Nephron progenitor cell (in vitro differentiated cells): Measurements from ENCODE around the gene NANOG.
"Not testable (repeated sequence)": the region's sequence is repeated elsewhere in the genome, so short reads cannot be mapped to it uniquely, and the experiment has no call there.

Experiments used
- DNase-seq: peaks from one replicate; pipeline ENCODE4 v3.0.0; 2021
- H3K27ac Mint-ChIP-seq: 2 replicates; pipeline ENCODE4 v1.8.0; 2021; ENCODE audit warnings: mild to moderate bottlenecking, moderate library complexity, mixed read lengths
- H3K27me3 Mint-ChIP-seq: 2 replicates; pipeline ENCODE4 v1.8.0; 2021; ENCODE audit warnings: mild to moderate bottlenecking, low read depth, mixed read lengths; ENCODE audit not compliant: poor library complexity
- H3K36me3 Mint-ChIP-seq: 2 replicates; pipeline ENCODE4 v1.8.0; 2021; ENCODE audit warnings: low read depth, mixed read lengths
- H3K4me1 Mint-ChIP-seq: 2 replicates; pipeline ENCODE4 v1.8.0; 2021; ENCODE audit warnings: mixed read lengths
- H3K4me3 Mint-ChIP-seq: 2 replicates; pipeline ENCODE4 v1.8.0; 2021; ENCODE audit warnings: mild to moderate bottlenecking, moderate library complexity, mixed read lengths
- H3K9me3 Mint-ChIP-seq: 2 replicates; pipeline ENCODE4 v1.8.0; 2021; ENCODE audit warnings: mild to moderate bottlenecking, moderate library complexity, mixed read lengths
- TF ChIP-seq, protein P1 (sequence below): fragments of 200-600 bp; sonication (generic); IDR thresholded peaks from 2 replicates; pipeline ENCODE4 v1.5.0; 2021; ENCODE audit warnings: antibody characterized with exemption

The NANOG gene

DNA sequence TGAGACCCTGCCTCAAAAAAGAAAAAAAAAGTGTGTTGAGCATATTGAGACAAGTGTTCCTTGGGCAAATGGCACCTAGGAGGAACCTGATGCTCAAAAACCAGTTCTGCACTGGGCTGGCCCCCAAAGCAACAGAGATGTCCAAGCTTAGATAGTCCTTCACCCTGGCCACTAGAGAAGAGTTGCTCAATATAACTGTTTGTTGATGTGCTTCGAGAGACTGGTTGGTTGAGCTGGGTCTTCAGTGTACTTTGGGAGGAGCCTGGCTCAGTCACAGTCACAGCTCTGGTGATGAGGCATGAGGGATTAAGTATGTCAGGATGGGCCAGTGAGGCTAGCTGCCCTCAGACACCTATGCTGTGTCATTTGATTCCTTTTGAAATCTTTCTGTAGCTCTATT lies 45.5 kb downstream of the NANOG start:
- Mint-ChIP-seq H3K9me3 (no peaks in the 10 kb centered on the region), H3K36me3 (no peaks in the 10 kb centered on the region), H3K4me3 (no peak overlapping the region), H3K27ac (no peak overlapping the region), H3K4me1 (peaks cover 23% of the 10 kb centered on the region), H3K27me3 (no peaks in the 10 kb centered on the region)
- TF ChIP-seq, protein P1, sequence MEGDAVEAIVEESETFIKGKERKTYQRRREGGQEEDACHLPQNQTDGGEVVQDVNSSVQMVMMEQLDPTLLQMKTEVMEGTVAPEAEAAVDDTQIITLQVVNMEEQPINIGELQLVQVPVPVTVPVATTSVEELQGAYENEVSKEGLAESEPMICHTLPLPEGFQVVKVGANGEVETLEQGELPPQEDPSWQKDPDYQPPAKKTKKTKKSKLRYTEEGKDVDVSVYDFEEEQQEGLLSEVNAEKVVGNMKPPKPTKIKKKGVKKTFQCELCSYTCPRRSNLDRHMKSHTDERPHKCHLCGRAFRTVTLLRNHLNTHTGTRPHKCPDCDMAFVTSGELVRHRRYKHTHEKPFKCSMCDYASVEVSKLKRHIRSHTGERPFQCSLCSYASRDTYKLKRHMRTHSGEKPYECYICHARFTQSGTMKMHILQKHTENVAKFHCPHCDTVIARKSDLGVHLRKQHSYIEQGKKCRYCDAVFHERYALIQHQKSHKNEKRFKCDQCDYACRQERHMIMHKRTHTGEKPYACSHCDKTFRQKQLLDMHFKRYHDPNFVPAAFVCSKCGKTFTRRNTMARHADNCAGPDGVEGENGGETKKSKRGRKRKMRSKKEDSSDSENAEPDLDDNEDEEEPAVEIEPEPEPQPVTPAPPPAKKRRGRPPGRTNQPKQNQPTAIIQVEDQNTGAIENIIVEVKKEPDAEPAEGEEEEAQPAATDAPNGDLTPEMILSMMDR: no peak
- no peak for DNase-seq

DNA sequence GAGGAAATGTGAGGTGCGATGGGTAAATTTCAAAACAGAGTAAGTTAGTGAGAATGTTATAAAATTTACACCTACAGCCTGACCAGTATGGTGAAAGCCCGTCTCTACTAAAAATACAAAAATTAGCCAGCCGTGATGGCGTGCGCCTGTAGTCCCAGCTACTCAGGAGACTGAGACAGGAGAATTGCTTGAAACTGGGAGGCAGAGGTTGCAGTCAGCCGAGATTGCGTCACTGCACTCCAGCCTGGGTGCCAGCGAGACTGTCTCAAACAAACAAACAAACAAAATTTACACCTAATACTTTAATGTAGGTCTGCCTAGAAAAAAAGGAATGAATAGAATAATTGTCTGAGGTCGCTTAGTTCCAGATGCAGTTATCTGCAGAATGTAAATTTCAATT lies 45.9 kb downstream of the NANOG start:
- Mint-ChIP-seq H3K27ac (no peak overlapping the region), H3K27me3 (no peaks in the 10 kb centered on the region), H3K9me3 (no peaks in the 10 kb centered on the region), H3K36me3 (no peaks in the 10 kb centered on the region), H3K4me3 (no peak overlapping the region), H3K4me1 (peaks cover 23% of the 10 kb centered on the region)
- no peak for DNase-seq
- TF ChIP-seq, protein P1: no peak

DNA sequence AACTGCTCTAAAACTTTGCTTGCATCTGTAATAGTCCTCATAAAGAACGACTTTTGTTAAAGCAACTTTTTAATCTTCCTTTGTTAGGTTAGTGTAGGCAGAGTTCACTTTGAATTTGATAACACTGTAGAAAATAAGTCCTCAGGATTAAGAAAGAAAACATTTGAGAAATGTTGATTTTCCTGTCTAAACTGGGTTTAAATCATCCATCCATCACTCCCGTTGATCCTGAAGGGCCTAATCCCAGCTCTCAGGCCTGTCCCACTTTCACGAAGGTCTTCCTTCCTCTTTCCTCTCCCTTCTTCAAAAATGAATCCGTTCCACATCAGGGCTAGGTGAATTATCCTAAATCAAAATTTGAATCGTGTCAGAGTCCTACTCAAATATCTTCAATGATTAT lies 46.6 kb downstream of the NANOG start:
- no peak for DNase-seq
- Mint-ChIP-seq H3K4me1 (peaks cover 23% of the 10 kb centered on the region), H3K36me3 (no peaks in the 10 kb centered on the region), H3K9me3 (no peaks in the 10 kb centered on the region), H3K27ac (no peak overlapping the region), H3K27me3 (no peaks in the 10 kb centered on the region), H3K4me3 (no peak overlapping the region)
- TF ChIP-seq, protein P1: no peak

DNA sequence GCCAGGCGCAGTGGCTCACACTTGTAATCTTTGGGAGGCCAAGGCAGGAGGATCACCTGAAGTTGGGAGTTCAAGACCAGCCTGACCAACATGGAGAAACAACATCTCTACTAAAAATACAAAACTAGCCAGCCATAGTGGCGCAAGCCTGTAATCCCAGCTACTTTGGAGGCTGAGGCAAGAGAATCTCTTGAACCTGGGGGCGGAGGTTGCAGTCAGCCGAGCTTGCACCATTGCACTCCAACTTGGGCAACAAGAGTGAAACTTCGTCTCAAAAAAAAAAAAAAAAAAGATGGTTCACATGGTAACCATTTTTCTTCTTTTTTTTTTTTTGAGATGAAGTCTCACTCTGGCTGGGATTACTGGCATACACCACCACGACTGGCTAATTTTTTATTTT lies 48.2 kb downstream of the NANOG start:
- Mint-ChIP-seq H3K27ac (no peak overlapping the region), H3K36me3 (no peaks in the 10 kb centered on the region), H3K9me3 (no peaks in the 10 kb centered on the region), H3K4me3 (no peak overlapping the region), H3K4me1 (peaks cover 27% of the 10 kb centered on the region), H3K27me3 (no peaks in the 10 kb centered on the region)
- no peak for DNase-seq
- TF ChIP-seq, protein P1: no peak

DNA sequence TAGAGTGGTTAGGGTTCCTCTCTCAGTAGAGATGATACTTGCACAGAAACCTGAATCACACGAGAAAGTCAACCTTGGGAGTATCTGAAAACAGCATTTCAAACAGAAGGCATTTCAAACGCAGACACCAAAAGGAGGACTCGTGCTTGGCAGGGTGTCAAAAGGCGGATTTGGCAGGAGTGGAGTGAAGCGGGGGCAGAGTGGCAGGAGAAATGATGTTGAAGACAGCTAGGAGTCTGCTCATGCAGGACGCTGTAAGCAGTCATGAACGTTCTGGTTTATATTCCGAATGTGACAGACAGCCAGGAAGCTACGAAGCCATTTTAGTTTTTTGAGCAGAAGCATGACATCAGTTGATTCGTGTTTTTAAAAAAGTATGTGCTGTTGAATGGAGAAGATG lies 50.0 kb downstream of the NANOG start:
- not testable (repeated sequence) for H3K27ac Mint-ChIP-seq, H3K4me3 Mint-ChIP-seq, H3K9me3 Mint-ChIP-seq, DNase-seq, H3K36me3 Mint-ChIP-seq, H3K27me3 Mint-ChIP-seq
- peaks cover 31% of the 10 kb centered on the region for H3K4me1 Mint-ChIP-seq

DNA sequence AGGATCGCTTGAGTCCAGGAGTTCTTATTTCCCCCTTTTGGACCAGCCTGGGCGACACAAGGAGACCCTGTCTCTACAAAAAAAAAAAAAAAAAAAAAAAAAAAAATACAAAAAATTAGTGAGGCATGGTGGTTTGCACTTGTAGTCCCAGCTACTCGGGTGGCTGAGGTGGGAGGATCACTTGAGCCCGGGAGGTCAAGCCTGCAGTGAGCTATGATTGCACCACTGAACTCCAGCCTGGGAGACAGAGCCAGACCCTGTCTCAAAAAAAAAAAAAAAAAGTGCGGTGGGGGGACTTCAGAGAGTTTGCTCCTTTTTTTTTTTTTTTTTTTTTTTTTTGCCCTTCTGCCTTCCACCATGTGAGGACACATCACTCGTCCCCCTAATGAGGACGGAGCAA lies 50.6 kb downstream of the NANOG start:
- H3K4me3 Mint-ChIP-seq, H3K36me3 Mint-ChIP-seq, H3K27ac Mint-ChIP-seq, H3K27me3 Mint-ChIP-seq, DNase-seq, H3K9me3 Mint-ChIP-seq: not testable (repeated sequence)
- H3K4me1 Mint-ChIP-seq: peaks cover 31% of the 10 kb centered on the region

DNA sequence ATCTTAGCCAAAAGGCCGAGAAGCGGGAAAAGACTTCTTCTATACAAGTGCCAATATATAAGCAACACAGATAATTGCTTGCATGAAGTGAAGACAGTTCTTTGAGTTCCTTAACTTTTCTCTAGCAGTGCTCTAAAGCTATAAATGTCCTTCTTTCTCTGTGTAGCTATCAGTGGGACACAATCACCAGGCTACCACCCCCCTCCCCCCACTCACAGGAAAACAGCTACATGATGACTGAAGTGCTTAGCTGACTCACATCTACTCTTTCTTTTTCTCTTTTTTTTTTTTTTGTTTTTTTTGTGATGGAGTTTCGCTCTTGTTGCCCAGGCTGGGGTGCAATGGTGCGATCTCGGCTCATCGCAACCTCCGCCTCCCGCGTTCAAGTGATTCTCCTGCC lies 53.2 kb downstream of the NANOG start:
- H3K36me3 Mint-ChIP-seq, DNase-seq, H3K27me3 Mint-ChIP-seq, H3K27ac Mint-ChIP-seq, H3K9me3 Mint-ChIP-seq, H3K4me3 Mint-ChIP-seq: not testable (repeated sequence)
- peaks cover 31% of the 10 kb centered on the region for H3K4me1 Mint-ChIP-seq

DNA sequence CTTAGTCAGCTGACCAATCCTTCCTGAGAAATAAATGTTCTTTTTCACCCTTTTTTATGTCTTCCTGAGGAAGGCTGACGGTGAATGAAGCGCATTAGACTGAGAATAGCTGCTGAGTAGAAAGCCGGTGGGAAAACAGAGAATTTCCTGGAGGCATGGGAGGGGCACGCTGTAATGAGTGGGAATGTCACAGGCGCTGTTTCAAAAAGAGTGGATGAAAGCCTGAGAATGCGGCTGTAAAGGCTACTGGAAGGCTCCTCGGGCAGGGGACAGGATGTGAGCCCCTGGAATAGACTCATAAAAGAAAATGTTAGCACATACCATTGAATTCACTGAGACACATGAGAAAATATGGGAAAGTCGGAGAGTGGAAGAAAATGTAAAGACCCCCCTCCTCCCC lies 53.9 kb downstream of the NANOG start:
- H3K4me1 Mint-ChIP-seq: peaks cover 35% of the 10 kb centered on the region
- DNase-seq, H3K9me3 Mint-ChIP-seq, H3K27ac Mint-ChIP-seq, H3K4me3 Mint-ChIP-seq, H3K36me3 Mint-ChIP-seq, H3K27me3 Mint-ChIP-seq: not testable (repeated sequence)

DNA sequence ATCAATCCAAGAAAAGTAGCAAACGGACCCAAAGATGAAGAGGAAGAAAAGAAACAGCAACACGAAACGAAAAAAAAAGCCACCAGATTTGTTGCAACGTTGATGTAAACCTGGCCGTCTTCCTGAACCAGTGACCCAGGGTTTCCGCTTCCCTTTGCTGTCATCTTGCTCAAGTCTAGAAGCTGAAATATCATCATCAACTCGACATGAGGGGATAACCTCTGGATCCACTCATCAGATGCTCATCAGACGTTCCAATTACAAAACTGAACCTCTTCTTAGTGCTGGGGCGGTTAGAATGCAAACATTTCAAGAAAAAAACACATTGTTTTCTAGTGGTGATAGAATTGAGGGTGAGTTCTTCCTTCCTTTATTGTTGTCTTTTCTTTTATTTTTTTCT lies 54.4 kb downstream of the NANOG start:
- not testable (repeated sequence) for H3K27ac Mint-ChIP-seq

More for the DNA sequence above, 54.4 kb downstream of the NANOG start:
- H3K27me3 Mint-ChIP-seq, H3K9me3 Mint-ChIP-seq, H3K36me3 Mint-ChIP-seq, DNase-seq: not testable (repeated sequence)
- H3K4me3 Mint-ChIP-seq: peak overlapping the region; percentile 14
- peaks cover 35% of the 10 kb centered on the region for H3K4me1 Mint-ChIP-seq
